Myometrial cell (primary cell): Measurements from ENCODE around the gene DEFB118. TPM values are rescaled to one million over a fixed set of nuclear protein-coding genes. Genes with fewer than 3 reads are reported as not detected.

Experiments
- total RNA-seq: library from RNA; depleted of rRNA; stranded (reverse); fragments of >200 nt; gene quantifications from 2 replicates; pipeline ENCODE4 v1.2.3, GENCODE V29; 2015

DEFB118 gene, protein sequence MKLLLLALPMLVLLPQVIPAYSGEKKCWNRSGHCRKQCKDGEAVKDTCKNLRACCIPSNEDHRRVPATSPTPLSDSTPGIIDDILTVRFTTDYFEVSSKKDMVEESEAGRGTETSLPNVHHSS
- total RNA-seq: not detected in 2 replicates

DNA sequence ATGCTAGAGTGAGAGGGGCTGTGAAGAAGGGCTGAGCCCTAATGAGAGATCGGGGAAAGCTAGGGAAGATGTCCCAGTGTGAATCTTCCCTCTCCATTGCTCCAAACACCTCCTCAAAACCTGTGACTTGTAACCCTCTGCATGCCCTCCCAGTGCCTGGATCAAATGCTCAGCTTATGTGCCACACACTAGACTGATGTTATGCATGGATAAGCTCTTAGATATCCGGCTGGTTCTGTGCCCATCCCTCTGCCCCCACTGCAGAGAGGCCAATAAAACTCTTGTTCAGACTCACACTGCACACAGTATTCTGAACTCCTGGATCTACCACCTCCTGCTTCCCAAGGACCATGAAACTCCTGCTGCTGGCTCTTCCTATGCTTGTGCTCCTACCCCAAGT, at the start of gene DEFB118:
Gene DEFB118, plus strand, starts transcription at position 301 of the 400 bp plus-strand sequence. Its CDS starts 50 bp downstream, at position 351.

DNA sequence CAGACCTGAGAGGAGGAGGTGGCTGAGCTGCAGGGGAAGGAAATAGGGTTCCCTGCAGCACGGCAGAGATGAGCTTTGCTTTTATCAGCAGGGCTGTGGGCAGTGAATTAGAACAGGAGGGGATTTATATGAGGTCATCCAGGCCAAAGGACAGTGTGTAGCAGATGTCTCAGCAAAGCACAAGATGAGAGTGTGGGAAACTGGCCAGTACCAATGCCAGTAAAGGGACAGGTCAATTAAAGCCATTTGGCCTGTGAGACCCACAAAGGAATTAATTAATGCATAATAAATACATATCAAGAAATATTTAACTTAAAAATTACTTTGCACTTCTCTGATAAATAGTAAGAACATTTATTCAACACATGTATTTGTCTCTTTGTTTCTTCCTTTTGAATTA, 22.1 kb downstream of the DEFB118 start, which contains the start of gene DEFB119:
Gene DEFB119, minus strand, starts transcription at position 101 of the 400 bp plus-strand sequence. CDS start 107 bp downstream, outside the sequence.

DNA sequence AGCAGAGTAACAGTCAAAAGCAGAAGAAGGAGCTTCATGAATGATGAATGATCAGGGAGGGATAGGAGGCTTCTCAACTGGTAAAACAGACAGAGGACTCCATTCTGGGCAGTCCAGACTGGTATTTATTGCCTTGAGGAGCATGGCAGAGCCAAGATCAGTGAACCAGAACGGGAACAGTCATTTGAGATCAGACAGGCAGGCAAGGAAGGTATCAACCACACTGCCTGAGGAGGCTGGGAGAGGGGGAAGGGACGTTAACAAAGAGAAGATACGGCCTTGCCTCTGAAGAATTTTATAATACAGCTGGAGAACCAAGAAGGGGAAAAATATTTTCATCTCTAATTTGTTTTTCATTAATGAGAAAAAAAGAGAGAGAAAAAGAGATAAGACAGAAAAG, 37.7 kb downstream of the DEFB118 start, which contains the start of gene DEFB121:
Gene DEFB121, minus strand, starts transcription at position 101 of the 400 bp plus-strand sequence. Its CDS starts 63 bp downstream, at position 38.

Other genes starting within 250 kb of the DEFB118 start
- gene DEFB115, start 110.9 kb upstream of the DEFB118 start, total RNA-seq: not detected in 2 replicates
- not detected in 2 replicates for gene DEFB116, start 60.0 kb upstream of the DEFB118 start, total RNA-seq
- not detected in 2 replicates for gene DEFB119, start 22.0 kb downstream of the DEFB118 start, total RNA-seq
- gene DEFB121, start 37.6 kb downstream of the DEFB118 start, total RNA-seq: not detected in 2 replicates
- not detected in 2 replicates for gene DEFB123, start 72.0 kb downstream of the DEFB118 start, total RNA-seq
- gene DEFB124, start 106.5 kb downstream of the DEFB118 start, total RNA-seq: not detected in 2 replicates
- under 0.01 TPM in 1 of 2 replicates, not detected in the other for gene REM1, start 106.7 kb downstream of the DEFB118 start, total RNA-seq
- 76.9 and 84.2 TPM in 2 replicates for gene HM13, start 145.8 kb downstream of the DEFB118 start, total RNA-seq
- gene ID1, start 236.7 kb downstream of the DEFB118 start, total RNA-seq: 151 and 221 TPM in 2 replicates